Fibroblast of pulmonary artery (primary cell): ENCODE data around the gene RGS9.

Source experiments
- DNase-seq: peaks from one replicate; pipeline ENCODE4 v3.0.0-alpha.2; 2010; ENCODE audit warnings: low read depth
- H3K4me3 ChIP-seq: replicated peaks from 2 replicates; pipeline ENCODE4 v1.5.1; 2011; ENCODE audit warnings: low read depth, mild to moderate bottlenecking, control low read depth, low read length, moderate library complexity
- CTCF ChIP-seq: IDR thresholded peaks from 2 replicates; pipeline ENCODE4 v1.5.1; 2011; ENCODE audit warnings: mild to moderate bottlenecking, control low read depth, low read length, inconsistent platforms; ENCODE audit errors: missing control alignments

RGS9 gene

GRCh38 chr17:65208717-65209116 is 71.5 kb downstream of the RGS9 start:
- no peak overlapping the region for H3K4me3 ChIP-seq
- TF ChIP-seq CTCF = no peak
- no peak for DNase-seq

GRCh38 chr17:65218261-65218660 is 81.1 kb downstream of the RGS9 start:
- no peak for DNase-seq
- no peak for TF ChIP-seq CTCF
- no peak overlapping the region for H3K4me3 ChIP-seq

- DNase-seq = no peak
- peak; percentile 35 for TF ChIP-seq CTCF
- H3K4me3 ChIP-seq = no peak overlapping the region
These were observed 82.0 kb downstream of the RGS9 start for GRCh38 chr17:65219124-65219523.

GRCh38 chr17:65219707-65220106 is 82.5 kb downstream of the RGS9 start:
- no peak for DNase-seq
- no peak for TF ChIP-seq CTCF
- H3K4me3 ChIP-seq = no peak overlapping the region

GRCh38 chr17:65220732-65221131 is 83.6 kb downstream of the RGS9 start:
- DNase-seq = no peak
- TF ChIP-seq CTCF = no peak
- H3K4me3 ChIP-seq = no peak overlapping the region

- TF ChIP-seq CTCF = no peak
- no peak for DNase-seq
- no peak overlapping the region for H3K4me3 ChIP-seq
These were observed 85.1 kb downstream of the RGS9 start for GRCh38 chr17:65222214-65222738.

GRCh38 chr17:65225061-65225460 is 87.9 kb downstream of the RGS9 start:
- no peak for TF ChIP-seq CTCF
- DNase-seq = no peak
- no peak overlapping the region for H3K4me3 ChIP-seq
